SK-N-SH (cell line): ENCODE data around the gene POLA1. TPM values are rescaled to one million over a fixed set of nuclear protein-coding genes. Genes with fewer than 3 reads are reported as not detected.

ENCODE experiments used
- CTCF ChIA-PET: fragments of 300-600, 350-600 bp; formaldehyde crosslinking; extraction: SDS; loops from one replicate; lab custom pipeline; 2021; lab: Yijun Ruan, JAX
- POLR2A ChIA-PET: fragments of 350-600 bp; sonication (Branson Sonifier 250); formaldehyde crosslinking; extraction: SDS; loops from one replicate; lab custom pipeline; 2020; ENCODE audit warnings: antibody characterized with exemption, inconsistent platforms; lab: Yijun Ruan, JAX
- DNase-seq: peaks from one replicate; pipeline ENCODE4 v3.0.0; 2012
- H2AFZ ChIP-seq: fragments of 200-600 bp; sonication (generic); 2 replicates; pipeline ENCODE4 v1.8.1; 2016; ENCODE audit warnings: antibody characterized with exemption, mild to moderate bottlenecking, low read depth
- H3F3A ChIP-seq: fragments of 200-600 bp; sonication (generic); replicated peaks from 2 replicates; pipeline ENCODE3; 2016; ENCODE audit warnings: antibody characterized with exemption, mild to moderate bottlenecking; ENCODE audit not compliant: insufficient read depth
- H3K27ac ChIP-seq, 2 experiments: fragments of 200-500 bp in 1 of 2; fragments of 200-600 bp in 1 of 2; sonication (Bioruptor generic) in 1 of 2; sonication (generic), shearing (Covaris generic) in 1 of 2; 2 replicates each; pipeline versions ENCODE4 v1.5.1 to v1.6.1; 2014 to 2016; ENCODE audit warnings: low read depth in 2 of 2, inconsistent platforms in 1 of 2, low read length in 1 of 2, mild to moderate bottlenecking in 1 of 2, mixed read lengths in 1 of 2
- H3K27me3 ChIP-seq: fragments of 200-600 bp; sonication (generic), shearing (Covaris generic); 2 replicates; pipeline ENCODE4 v1.6.1; 2016; ENCODE audit warnings: mixed run types; ENCODE audit not compliant: insufficient read depth
- H3K36me3 ChIP-seq, 2 experiments: fragments of 200-500 bp in 1 of 2; fragments of 200-600 bp in 1 of 2; sonication (Bioruptor generic) in 1 of 2; sonication (generic) in 1 of 2; replicated peaks in 1 of 2; 2 replicates each; pipeline versions ENCODE3 to v1.5.1; 2014 to 2016; ENCODE audit warnings: low read length in 1 of 2, mild to moderate bottlenecking in 1 of 2; ENCODE audit not compliant: insufficient read depth in 2 of 2, control insufficient read depth in 1 of 2
- H3K4me1 ChIP-seq, 2 experiments: fragments of 200-500 bp in 1 of 2; fragments of 200-600 bp in 1 of 2; sonication (Bioruptor generic) in 1 of 2; sonication (generic), shearing (Covaris generic) in 1 of 2; 2 replicates each; pipeline versions ENCODE4 v1.5.1 to v1.6.1; 2014 to 2016; ENCODE audit warnings: low read depth in 1 of 2, low read length in 1 of 2, mixed run types in 1 of 2; ENCODE audit not compliant: insufficient read depth in 2 of 2, control insufficient read depth in 1 of 2
- H3K4me2 ChIP-seq: fragments of 200-600 bp; sonication (generic), shearing (Covaris generic); 2 replicates; pipeline ENCODE4 v1.6.1; 2017; ENCODE audit warnings: mixed run types
- H3K4me3 ChIP-seq, 2 experiments: fragments of 200-500 bp in 1 of 2; fragments of 200-600 bp in 1 of 2; sonication (Bioruptor generic) in 1 of 2; sonication (generic), shearing (Covaris generic) in 1 of 2; 2 replicates each; pipeline versions ENCODE4 v1.5.1 to v1.8.1; 2014 to 2016; ENCODE audit warnings: low read depth in 2 of 2, inconsistent platforms in 1 of 2, low read length in 1 of 2, mild to moderate bottlenecking in 1 of 2, mixed read lengths in 1 of 2, moderate library complexity in 1 of 2
- H3K79me2 ChIP-seq: fragments of 200-600 bp; sonication (generic); 2 replicates; pipeline ENCODE4 v1.8.1; 2017; ENCODE audit warnings: mild to moderate bottlenecking; ENCODE audit not compliant: insufficient read depth
- H3K9ac ChIP-seq: fragments of 200-600 bp; sonication (generic); 2 replicates; pipeline ENCODE4 v1.6.1; 2017; ENCODE audit warnings: mixed run types
- H3K9me2 ChIP-seq: fragments of 200-600 bp; sonication (generic); 2 replicates; pipeline ENCODE4 v1.6.1; 2017; ENCODE audit warnings: mixed run types
- H3K9me3 ChIP-seq: fragments of 200-600 bp; sonication (generic); 2 replicates; pipeline ENCODE4 v1.6.1; 2017; ENCODE audit warnings: mixed run types, mild to moderate bottlenecking, moderate library complexity
- H4K20me1 ChIP-seq: fragments of 200-600 bp; sonication (generic); 2 replicates; pipeline ENCODE4 v1.6.1; 2017; ENCODE audit warnings: mild to moderate bottlenecking, mixed run types; ENCODE audit not compliant: insufficient read depth
- CHD2 ChIP-seq: fragments of 150-350 bp; IDR thresholded peaks from 2 replicates; pipeline ENCODE4 v1.6.1; 2018; ENCODE audit warnings: low read length; ENCODE audit not compliant: partially characterized antibody
- ELF1 ChIP-seq: IDR thresholded peaks from 2 replicates; pipeline ENCODE4 v1.4.0; 2012
- EP300 ChIP-seq, 2 experiments: IDR thresholded peaks; 2 replicates each; pipeline versions ENCODE4 v1.4.0 to v1.6.1; 2012; ENCODE audit warnings: borderline replicate concordance in 1 of 2, low read depth in 1 of 2, low read length in 1 of 2
- EZH2phosphoT487 ChIP-seq: fragments of 200-600 bp; sonication (generic); IDR thresholded peaks from 2 replicates; pipeline ENCODE4 v1.6.1; 2017; ENCODE audit warnings: low read depth, mixed run types, mild to moderate bottlenecking, antibody characterized with exemption, moderate library complexity, borderline replicate concordance
- FOXJ3 ChIP-seq: sonication (generic); formaldehyde crosslinking; IDR thresholded peaks from 2 replicates; pipeline ENCODE4 v1.5.1; 2020; ENCODE audit warnings: mild to moderate bottlenecking, missing genetic modification reagents
- IRF3 ChIP-seq: fragments of 150-350 bp; IDR thresholded peaks from 2 replicates; pipeline ENCODE4 v1.6.1; 2016; ENCODE audit warnings: mild to moderate bottlenecking, low read depth, low read length
- MAX ChIP-seq: IDR thresholded peaks from 2 replicates; pipeline ENCODE4 v1.4.0; 2012; ENCODE audit warnings: low read depth
- POLR2AphosphoS5 ChIP-seq: IDR thresholded peaks from 2 replicates; pipeline ENCODE4 v1.6.1; 2012; ENCODE audit warnings: low read depth, low read length
- RAD21 ChIP-seq: IDR thresholded peaks from 2 replicates; pipeline ENCODE4 v1.6.1; 2012; ENCODE audit warnings: mild to moderate bottlenecking, low read length
- REST ChIP-seq: IDR thresholded peaks from 2 replicates; pipeline ENCODE4 v1.6.1; 2012; ENCODE audit warnings: mild to moderate bottlenecking, low read depth, low read length, moderate library complexity
- SIN3A ChIP-seq: IDR thresholded peaks from 2 replicates; pipeline ENCODE4 v1.6.1; 2012; ENCODE audit warnings: low read depth, mild to moderate bottlenecking, low read length, moderate library complexity, borderline replicate concordance
- SMC3 ChIP-seq: IDR thresholded peaks from 2 replicates; pipeline ENCODE4 v1.6.1; 2012; ENCODE audit warnings: low read depth, low read length, improper control_type of control experiment
- TAF1 ChIP-seq: IDR thresholded peaks from 2 replicates; pipeline ENCODE4 v1.6.1; 2012; ENCODE audit warnings: low read depth, mild to moderate bottlenecking, low read length, moderate library complexity, borderline replicate concordance
- TCF12 ChIP-seq: IDR thresholded peaks from 2 replicates; pipeline ENCODE4 v1.4.0; 2012
- TEAD4 ChIP-seq: IDR thresholded peaks from 2 replicates; pipeline ENCODE4 v1.4.0; 2012; ENCODE audit warnings: mild to moderate bottlenecking, borderline replicate concordance; ENCODE audit not compliant: insufficient read depth
- USF1 ChIP-seq: IDR thresholded peaks from 2 replicates; pipeline ENCODE4 v1.4.0; 2012; ENCODE audit warnings: low read depth, borderline replicate concordance
- USF2 ChIP-seq: fragments of 150-350 bp; IDR thresholded peaks from 2 replicates; pipeline ENCODE4 v1.6.1; 2017; ENCODE audit warnings: antibody characterized with exemption, low read length, low read depth, borderline replicate concordance
- YY1 ChIP-seq: IDR thresholded peaks from 2 replicates; pipeline ENCODE4 v1.4.0; 2012; ENCODE audit warnings: low read depth, mild to moderate bottlenecking
- ZBTB33 ChIP-seq: IDR thresholded peaks from 2 replicates; pipeline ENCODE4 v1.4.0; 2012; ENCODE audit warnings: low read depth, borderline replicate concordance
- WGBS: methylation state at CpG from one replicate; pipeline ENCODE4 v1.1.6; 2017; ENCODE audit warnings: low lambda C conversion rate; 5-methylcytosine and 5-hydroxymethylcytosine counted together
- polyA plus RNA-seq, 3 experiments: library from polyadenylated mRNA; depleted of rRNA; stranded (reverse); fragments of >200 nt; gene quantifications; 2 replicates each; pipeline ENCODE4 v1.2.3, GENCODE V29; 2012

POLA1 gene
- polyA plus RNA-seq, 1 of the 3 experiments (the other 2 are of a cell fraction), result 2.8 TPM

- TF ChIP-seq SMC3, result no peak
Observed at GRCh38 chrX:24963823-24964222, 270.1 kb downstream of the POLA1 start (continued).

GRCh38 chrX:24965372-24965771 lies 271.7 kb downstream of the POLA1 start:
- no peaks in the 10 kb centered on the region for H4K20me1 ChIP-seq
- no peak overlapping the region for H3K4me2 ChIP-seq
- no peak overlapping the region for H3K9ac ChIP-seq
- H3K4me1 ChIP-seq, result no peaks in the 10 kb centered on the region
- H3K36me3 ChIP-seq, result no peaks in the 10 kb centered on the region
- no peak overlapping the region for H3K27ac ChIP-seq
- WGBS, result 56% methylated on average over 1 of the region's 1 CpG
- no peak overlapping the region for H3K4me3 ChIP-seq
- H3K9me3 ChIP-seq, result no peaks in the 10 kb centered on the region
- H2AFZ ChIP-seq, result no peak overlapping the region
- CTCF ChIA-PET, result no interaction called here
- no peak for DNase-seq
- TF ChIP-seq EP300 (IDR thresholded peaks at IDR 0.05; ENCODE audit: borderline replicate concordance in 1 of 2, low read depth in 1 of 2, low read length in 1 of 2), result no peak
- TF ChIP-seq IRF3, result no peak
- no peak for TF ChIP-seq MAX
- no peak for TF ChIP-seq POLR2AphosphoS5
- no peak for TF ChIP-seq TCF12
- TF ChIP-seq CHD2, result no peak
- no peak for TF ChIP-seq USF2
- TF ChIP-seq ZBTB33, result no peak
- TF ChIP-seq REST, result no peak
- no peak for TF ChIP-seq EZH2phosphoT487
- TF ChIP-seq SIN3A, result no peak
- TF ChIP-seq ELF1, result no peak
- no peak for TF ChIP-seq USF1
- TF ChIP-seq TEAD4, result no peak
- no peak for TF ChIP-seq FOXJ3
- no peak for TF ChIP-seq YY1
- no peak for TF ChIP-seq TAF1
- TF ChIP-seq RAD21, result no peak
- no peaks in the 10 kb centered on the region for H3F3A ChIP-seq
- H3K27me3 ChIP-seq, result no peaks in the 10 kb centered on the region
- no peaks in the 10 kb centered on the region for H3K9me2 ChIP-seq
- POLR2A ChIA-PET, result no interaction called here
- no peaks in the 10 kb centered on the region for H3K79me2 ChIP-seq
